HG03159 (cell line): ENCODE results near the gene IL4.
A peak's percentile ranks its signal among the peaks of the same experiment; 100 is the strongest.

Source experiments
- ATAC-seq: cut with Tn5 transposase; IDR thresholded peaks from one replicate; pipeline ENCODE4 v1.9.1; 2021; ENCODE audit warnings: mild to moderate bottlenecking, moderate library complexity; ENCODE audit not compliant: unreplicated experiment

Gene IL4

GRCh38 chr5:132669966-132670882, 3.6 kb upstream of the IL4 start:
- no peak for ATAC-seq

GRCh38 chr5:132671000-132671399, 2.8 kb upstream of the IL4 start:
- no peak for ATAC-seq

- no peak for ATAC-seq
Measured at GRCh38 chr5:132673488-132673887, 301 bp upstream of the IL4 start.

GRCh38 chr5:132674671-132675506, 1.1 kb downstream of the IL4 start:
- ATAC-seq, result peak; percentile 78

DNA sequence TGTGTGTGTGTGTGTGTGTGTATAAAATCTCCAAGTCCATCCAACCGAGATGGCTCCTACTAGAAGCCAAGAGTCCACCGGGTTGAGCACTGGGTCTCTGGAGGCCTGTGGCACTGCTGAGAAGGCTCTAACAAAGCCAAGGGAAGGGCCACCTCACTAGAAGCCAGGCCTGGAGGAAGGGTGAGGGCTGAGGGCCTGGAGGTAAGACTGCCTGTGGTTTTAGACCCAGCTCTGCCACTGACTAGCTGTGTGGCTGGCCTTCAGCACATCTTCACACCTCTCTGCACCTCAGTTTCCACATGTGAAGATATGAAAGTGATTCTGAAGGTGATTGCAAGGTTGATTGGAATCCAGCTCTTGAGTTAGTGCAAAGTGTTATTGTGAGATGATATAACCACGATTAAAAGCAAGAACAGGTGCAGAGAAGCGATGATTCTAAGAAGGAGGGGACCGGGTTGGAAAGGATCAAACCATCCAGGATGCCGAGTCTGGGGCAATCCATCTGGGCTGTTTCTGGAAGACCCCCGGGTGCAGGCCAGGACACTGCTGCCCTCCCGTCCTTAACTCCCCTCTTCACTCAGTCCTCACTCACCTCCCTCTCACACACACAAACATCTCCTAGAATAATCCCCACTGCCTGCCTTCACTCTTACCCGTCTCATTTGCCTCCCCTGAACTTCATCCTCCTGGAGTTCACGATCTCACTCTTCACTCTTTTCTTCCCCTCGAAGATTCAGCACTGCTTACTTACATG, 2.3 kb downstream of the IL4 start:
- ATAC-seq, result no peak

DNA sequence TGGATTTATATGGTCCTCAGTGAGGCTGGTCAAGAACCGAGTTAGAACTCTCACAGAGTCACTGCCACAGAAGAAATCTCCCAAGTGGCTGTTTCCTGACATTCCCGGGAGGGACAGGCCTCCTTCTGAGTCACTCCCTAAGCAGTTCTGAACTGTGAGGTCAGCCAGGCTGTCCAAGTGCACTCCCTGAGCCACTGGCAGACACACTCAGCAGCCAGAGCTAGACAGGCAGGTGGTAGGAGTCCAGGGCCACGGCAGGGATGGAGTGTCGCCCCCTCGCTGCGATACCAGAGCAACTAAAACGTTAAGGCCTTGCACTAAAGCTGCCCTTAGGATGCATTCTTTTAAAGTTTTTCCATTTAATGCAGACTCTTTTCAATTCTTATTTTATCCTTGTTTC, 3.4 kb downstream of the IL4 start:
- no peak for ATAC-seq

GRCh38 chr5:132677682-132678400, 4.1 kb downstream of the IL4 start:
- no peak for ATAC-seq

DNA sequence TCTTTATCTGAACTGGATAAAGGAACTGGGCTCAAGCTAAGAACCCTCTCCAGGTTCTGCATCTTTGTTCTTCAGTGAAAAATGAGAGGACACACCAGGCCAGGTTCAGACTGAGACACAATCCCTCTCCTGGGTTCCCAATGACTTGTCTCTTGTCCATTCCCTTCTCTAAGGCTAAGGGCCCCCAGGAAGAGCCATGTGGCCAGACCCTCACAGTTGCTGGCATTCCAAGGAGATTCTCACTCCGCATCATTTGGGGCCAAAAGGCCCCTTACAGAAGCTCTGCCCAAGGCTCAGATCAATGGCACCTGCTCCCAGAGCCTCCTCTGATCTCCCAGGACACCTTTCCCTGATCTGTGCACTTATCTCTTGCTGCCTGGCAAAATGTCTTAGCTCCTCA, 4.9 kb downstream of the IL4 start:
- no peak for ATAC-seq

GRCh38 chr5:132679166-132679565, 5.4 kb downstream of the IL4 start:
- ATAC-seq, result no peak

DNA sequence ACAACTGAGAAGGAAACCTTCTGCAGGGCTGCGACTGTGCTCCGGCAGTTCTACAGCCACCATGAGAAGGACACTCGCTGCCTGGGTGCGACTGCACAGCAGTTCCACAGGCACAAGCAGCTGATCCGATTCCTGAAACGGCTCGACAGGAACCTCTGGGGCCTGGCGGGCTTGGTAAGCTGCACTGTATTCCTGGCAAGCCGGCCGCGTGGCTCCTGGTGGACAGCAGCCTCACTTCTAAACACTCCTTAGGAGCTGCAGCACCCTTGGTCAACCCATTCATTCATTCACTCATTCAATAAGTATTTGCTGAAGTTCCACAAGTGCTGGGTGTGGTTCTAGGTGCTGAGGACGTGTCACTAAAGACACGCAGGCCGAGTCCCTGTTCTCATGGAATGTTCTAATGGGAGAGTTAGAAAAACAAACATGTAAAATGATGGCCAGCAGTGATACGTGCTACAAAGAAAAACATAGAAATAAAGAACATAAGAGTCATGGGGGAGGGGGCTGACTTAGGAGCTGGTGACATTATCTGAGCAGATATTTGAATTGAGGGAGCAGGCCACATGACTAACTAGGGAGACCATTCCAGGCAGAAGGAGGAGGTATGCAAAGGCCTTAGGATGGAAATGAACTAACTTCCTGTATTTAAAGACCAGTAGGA, 6.1 kb downstream of the IL4 start:
- no peak for ATAC-seq

DNA sequence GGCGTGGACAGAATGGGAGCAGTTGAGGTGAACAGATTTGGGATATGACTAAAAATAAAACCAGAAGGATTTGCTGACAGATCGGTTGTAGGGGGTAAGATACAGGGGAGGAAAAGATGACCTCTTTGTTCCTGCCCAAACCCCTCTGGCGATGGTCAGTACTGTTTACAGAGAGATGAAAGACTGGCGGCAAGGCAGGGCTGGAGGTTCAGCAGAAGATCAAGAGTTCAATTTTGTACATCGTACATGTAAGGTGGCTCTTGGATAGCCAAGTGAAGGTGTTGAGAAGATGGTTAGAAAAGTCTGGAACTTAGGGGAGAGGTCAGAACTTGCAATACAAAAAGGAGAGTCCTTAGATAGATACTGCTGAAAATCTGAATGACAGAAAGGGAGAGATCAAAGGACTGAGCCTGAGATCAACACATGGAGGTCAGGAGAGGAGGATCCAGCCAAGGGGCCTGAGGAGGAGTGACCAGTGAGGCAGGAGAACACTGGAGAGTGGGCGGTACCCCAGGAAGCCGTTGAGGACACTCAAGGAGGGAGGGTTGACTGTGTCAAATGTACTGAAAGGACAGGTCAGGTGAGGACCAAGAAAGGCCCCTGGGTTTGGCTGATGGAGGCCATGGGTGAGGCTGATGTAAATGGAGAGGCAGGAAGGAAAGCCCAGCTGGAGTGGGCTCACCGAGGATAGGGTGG, 7.1 kb downstream of the IL4 start:
- ATAC-seq, result no peak

GRCh38 chr5:132681476-132681831, 7.7 kb downstream of the IL4 start:
- ATAC-seq, result no peak

DNA sequence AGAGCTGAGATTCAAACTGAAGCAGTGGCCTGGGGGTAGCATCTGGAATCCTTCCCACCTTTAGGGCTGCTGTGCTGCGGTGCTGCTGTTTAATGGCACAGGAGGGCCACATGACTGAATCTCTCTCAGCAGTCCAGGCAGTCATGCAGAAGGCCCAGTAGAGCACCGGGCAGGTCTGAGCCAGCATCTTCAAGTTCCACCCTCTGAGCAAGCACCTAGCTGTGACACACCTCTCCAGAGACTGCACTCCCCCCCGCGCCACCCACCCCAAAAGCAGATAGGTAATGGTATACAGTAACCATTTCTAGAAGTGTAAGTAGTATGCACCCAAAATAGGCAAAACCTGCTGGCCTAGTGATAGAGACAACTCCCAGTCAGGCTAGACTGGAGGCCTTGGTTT, 8.2 kb downstream of the IL4 start:
- no peak for ATAC-seq

- no peak for ATAC-seq
Measured at GRCh38 chr5:132684491-132684890, 10.7 kb downstream of the IL4 start.

DNA sequence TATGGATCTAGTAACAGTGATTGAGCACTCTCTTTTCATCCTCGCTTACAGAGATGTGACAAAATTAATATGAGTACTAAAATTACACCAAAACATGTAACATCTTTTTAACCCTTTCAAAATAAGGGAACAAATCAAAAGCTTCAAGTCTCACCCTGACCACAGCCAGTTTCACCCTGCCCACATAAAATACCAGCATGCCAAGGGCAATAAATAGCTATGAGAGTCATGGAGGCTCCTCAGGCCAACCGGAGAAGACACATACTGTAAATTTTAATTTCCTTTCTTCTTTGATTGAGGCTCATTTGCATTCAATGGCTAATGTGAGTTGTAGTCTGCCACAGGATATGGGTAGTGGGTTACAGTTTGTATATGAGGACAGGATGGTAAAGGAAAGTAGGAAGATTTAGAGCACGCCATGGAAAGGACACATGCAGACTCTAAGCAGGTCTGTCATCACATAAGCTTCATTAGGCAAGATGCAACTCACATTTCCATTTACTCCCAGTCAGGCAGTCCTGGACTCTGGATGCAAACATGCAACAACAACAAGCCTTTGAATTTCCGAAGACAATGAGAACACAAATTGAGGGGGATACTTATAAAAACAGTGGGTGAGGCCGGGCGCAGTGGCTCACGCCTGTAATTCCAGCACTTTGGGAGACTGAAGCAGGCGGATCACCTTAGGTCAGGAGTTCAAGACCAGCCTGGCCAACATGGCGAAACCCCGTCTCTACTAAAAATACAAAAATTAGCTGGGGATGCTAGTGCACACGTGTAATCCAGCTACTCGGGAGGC, 11.3 kb downstream of the IL4 start:
- no peak for ATAC-seq

DNA sequence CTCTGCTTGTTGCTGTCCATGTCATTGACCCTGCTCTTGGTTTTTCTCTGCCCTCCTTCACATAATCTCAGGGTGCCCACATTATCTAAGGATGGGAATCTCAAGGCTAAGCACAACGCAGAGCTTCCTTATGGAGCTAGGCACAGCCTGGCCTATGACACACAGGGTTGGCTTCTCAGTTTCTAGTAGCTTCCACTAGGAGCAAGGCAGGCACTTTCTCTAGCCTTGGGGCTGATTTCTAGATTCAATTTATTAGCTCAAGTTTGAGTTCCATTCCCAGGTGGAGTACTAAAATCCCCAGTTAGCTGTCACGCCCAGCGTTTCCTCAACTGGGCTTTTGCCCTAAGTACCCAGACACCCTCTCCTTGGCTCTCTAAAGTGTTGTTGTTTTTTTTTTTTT, 12.4 kb downstream of the IL4 start:
- ATAC-seq, result no peak

DNA sequence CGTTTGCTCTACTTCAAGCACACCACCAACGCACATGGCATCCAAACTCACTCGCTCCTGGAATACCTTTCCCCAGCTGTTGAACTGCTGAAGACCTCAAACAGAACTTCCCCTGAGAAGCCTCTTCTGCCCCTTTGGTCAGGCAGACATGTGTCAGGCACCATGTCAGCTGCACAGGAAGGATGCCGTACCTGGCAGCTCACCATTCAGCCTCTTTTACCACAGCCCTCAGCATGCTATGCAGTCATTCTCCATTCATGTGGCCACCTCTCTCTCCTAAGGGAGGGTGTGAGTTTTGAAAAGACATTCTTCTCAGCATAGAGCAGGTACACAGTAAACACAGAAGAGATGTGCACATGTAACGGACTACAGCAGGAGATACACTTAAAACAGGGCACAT, 14.2 kb downstream of the IL4 start:
- no peak for ATAC-seq

DNA sequence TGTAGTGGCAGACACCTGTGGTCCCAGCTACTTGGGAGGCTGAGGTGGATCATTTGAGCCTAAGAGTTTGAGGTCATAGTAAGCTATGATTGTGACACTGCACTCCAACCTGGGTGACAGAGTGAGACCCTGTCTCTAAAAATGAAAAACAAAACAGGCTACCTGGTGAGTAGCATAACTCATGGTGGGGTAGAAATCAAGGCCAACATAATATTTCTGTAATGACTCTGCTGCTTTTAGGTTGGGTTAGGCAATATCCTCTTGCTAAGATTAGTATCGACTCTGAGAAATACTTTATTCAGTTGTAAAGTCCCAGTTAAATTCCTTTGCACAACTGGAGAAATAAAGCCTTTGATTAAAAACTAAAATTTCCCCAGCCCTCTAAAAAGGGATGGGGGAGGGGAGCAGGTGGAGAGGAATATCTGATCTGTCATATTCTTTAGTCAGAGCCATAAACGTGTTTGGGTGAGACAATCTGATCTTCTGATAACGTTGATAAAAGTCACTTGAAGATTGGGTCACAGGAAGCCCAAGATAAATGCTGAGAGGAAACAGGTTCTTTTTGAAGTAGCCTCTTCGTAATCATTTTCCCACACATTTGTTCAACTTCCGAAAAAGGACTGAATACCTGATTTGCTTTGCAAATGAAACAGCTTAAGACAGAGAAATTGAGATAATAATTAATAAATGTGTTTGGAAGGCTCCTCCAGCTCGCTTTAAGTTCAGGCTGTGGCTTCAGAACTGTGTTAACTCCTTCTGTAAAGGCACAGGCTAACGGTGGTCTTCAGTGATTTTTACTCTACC, 14.9 kb downstream of the IL4 start:
- peak; percentile 40 for ATAC-seq
